ENCODE results near the gene DHRS11.

DNA sequence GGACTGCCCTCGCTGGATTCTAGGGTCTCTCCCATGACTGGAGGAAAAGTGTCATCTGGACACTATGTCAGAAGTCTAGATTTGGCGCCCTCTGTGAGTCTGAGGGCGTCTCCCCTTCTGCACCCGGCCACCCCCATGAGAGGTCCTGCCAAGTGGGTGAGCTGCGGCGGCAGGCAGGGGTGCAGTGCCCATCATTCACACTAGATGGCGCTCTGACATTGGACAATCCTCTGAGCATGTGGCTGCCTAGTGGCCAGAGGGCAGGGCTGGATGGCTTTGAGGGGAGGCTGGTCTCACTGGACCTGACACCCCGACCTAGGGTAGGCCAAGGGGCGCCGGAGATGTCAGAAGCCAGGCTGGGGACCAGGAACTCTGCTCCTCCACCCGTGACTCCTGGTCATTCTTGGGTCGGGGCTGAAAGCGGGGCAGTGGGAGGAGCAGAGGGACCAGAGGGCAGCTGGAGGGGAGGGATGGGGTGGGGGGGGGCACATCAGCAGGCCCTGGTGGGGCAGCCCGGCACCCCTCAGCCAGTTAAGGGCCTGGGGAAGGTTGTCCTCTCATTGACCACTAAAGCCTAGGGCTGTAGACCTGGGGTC lies 37.7 kb downstream of the DHRS11 start:
- peak; percentile 98 to 99 (median 99) for TF ChIP-seq CTCF (IDR thresholded peaks at IDR 0.05; ENCODE audit: control extremely low read depth in 1 of 3, insufficient read depth in 1 of 3, low read depth in 1 of 3, low read length in 3 of 3)
- no peak for TF ChIP-seq POLR2A (IDR thresholded peaks at IDR 0.05; ENCODE audit: control extremely low read depth in 1 of 2, low read depth in 2 of 2, low read length in 2 of 2)
